Panc1 (cell line): ENCODE results near the gene OR3A1. TPM values are rescaled to one million over a fixed set of nuclear protein-coding genes. Genes with fewer than 3 reads are reported as not detected.
"Not testable (repeated sequence)": the region's sequence is repeated elsewhere in the genome, so short reads cannot be mapped to it uniquely, and the experiment has no call there.

Experiments used
- ATAC-seq: fragments of 200-7000 bp; cut with Tn5 transposase; 2 replicates; pipeline ENCODE4 v1.9.1; 2020; ENCODE audit warnings: mild to moderate bottlenecking, moderate library complexity
- BruUV-seq: library from RNA; stranded (reverse); fragments of 400-500 nt; replicated peaks from 2 replicates; lab custom pipeline; 2021; lab: Mats Ljungman, UMichigan
- CTCF ChIA-PET: fragments of 300-600 bp; sonication (Branson Sonifier 250); formaldehyde crosslinking; loops from one replicate; lab custom pipeline; 2022; ENCODE audit warnings: antibody characterized with exemption; lab: Charles Lee
- POLR2A ChIA-PET: fragments of 300-600 bp; sonication (Branson Sonifier 250); formaldehyde crosslinking; loops from one replicate; lab custom pipeline; 2022; ENCODE audit warnings: antibody characterized with exemption; lab: Charles Lee
- DNase-seq: peaks from one replicate; pipeline ENCODE4 v3.0.0-alpha.2; 2010; ENCODE audit warnings: low read depth, low spot score
- H3K27ac ChIP-seq: 2 replicates; pipeline ENCODE4 v1.5.1; 2011; ENCODE audit warnings: mild to moderate bottlenecking, low read length, inconsistent platforms
- H3K27me3 ChIP-seq: fragments of 200-500 bp; sonication (Bioruptor generic); 2 replicates; pipeline ENCODE4 v1.6.0; 2014; ENCODE audit warnings: low read length, inconsistent platforms; ENCODE audit not compliant: control insufficient read depth, insufficient read depth
- H3K36me3 ChIP-seq: fragments of 200-500 bp; sonication (Bioruptor generic); 2 replicates; pipeline ENCODE4 v1.5.1; 2014; ENCODE audit warnings: inconsistent platforms, mild to moderate bottlenecking, low read length, moderate library complexity; ENCODE audit not compliant: control insufficient read depth, insufficient read depth
- H3K4me1 ChIP-seq: 2 replicates; pipeline ENCODE4 v1.5.1; 2011; ENCODE audit warnings: inconsistent platforms, mild to moderate bottlenecking, low read length, moderate library complexity; ENCODE audit not compliant: control insufficient read depth, insufficient read depth
- H3K4me3 ChIP-seq, 2 experiments: 2 replicates each; pipeline ENCODE4 v1.5.1; 2011 to 2012; ENCODE audit warnings: low read depth in 2 of 2, low read length in 2 of 2, mild to moderate bottlenecking in 2 of 2, inconsistent platforms in 1 of 2, moderate library complexity in 1 of 2
- H3K9me3 ChIP-seq: fragments of 200-500 bp; sonication (Bioruptor generic); 2 replicates; pipeline ENCODE4 v1.5.1; 2014; ENCODE audit warnings: low read depth, mild to moderate bottlenecking, inconsistent platforms, low read length, moderate library complexity; ENCODE audit not compliant: control insufficient read depth, insufficient read depth
- POLR2AphosphoS5 ChIP-seq: IDR thresholded peaks from 2 replicates; pipeline ENCODE4 v1.6.1; 2012; ENCODE audit warnings: mild to moderate bottlenecking, low read depth, low read length, moderate library complexity
- SIN3A ChIP-seq: IDR thresholded peaks from 2 replicates; pipeline ENCODE4 v1.6.1; 2012; ENCODE audit warnings: low read depth, mild to moderate bottlenecking, low read length, moderate library complexity, borderline replicate concordance; ENCODE audit not compliant: insufficient read depth
- TCF7L2 ChIP-seq: IDR thresholded peaks from 2 replicates; pipeline ENCODE4 v1.6.1; 2011; ENCODE audit warnings: mild to moderate bottlenecking, low read depth, low read length, inconsistent platforms
- in situ Hi-C: cut with HindIII; loops from 2 replicates; pipeline ENCODE4 v1.10.0; 2016; ENCODE audit warnings: low sequenced_read_pairs, low pct_unique_long_range_greater_than_20kb
- intact Hi-C: fragments of 100-400 bp; cut with micrococcal nuclease; formaldehyde crosslinking; loops from one replicate; pipeline ENCODE4 v1.10.0; 2022; ENCODE audit not compliant: unreplicated experiment
- total RNA-seq: library from RNA; stranded (reverse); gene quantifications from one replicate; pipeline ENCODE4 v1.2.1, GENCODE V29; 2021; ENCODE audit not compliant: unreplicated experiment
- TF ChIP-seq, protein P1 (sequence below): fragments of 450-650 bp; IDR thresholded peaks from 2 replicates; pipeline ENCODE4 v1.5.1; 2017; ENCODE audit warnings: mild to moderate bottlenecking
- TF ChIP-seq, protein P2 (sequence below), 2 experiments: IDR thresholded peaks; 2 replicates each; pipeline ENCODE4 v1.6.1; 2011 to 2012; ENCODE audit warnings: low read depth in 2 of 2, control low read depth in 1 of 2, low read length in 1 of 2, mild to moderate bottlenecking in 1 of 2, moderate library complexity in 1 of 2; ENCODE audit not compliant: insufficient read depth in 1 of 2

Gene OR3A1
- total RNA-seq, 1 experiment from 2014 or later, result not detected

DNA sequence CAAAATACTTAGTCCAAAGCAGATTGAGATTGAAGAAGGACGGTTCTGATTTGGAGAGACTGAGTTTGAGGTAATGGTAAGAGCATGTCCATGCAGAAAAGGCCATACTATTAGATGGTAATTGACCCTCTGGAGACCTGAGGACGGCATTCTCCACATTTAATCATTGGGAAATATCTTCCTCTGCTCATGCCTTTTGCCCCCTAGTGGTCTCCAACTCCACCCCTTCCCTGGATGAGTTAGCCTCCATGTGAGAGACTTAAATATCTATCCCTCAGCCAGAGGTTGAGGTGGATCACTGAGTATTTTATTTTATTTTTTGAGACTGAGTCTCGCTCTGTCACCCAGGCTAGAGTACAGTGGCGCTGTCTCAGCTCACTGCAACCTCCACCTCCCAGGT is 10.4 kb upstream of the OR3A1 start:
- ChIA-PET CTCF (no interaction called here), POLR2A (no interaction called here)
- TF ChIP-seq, protein P1, sequence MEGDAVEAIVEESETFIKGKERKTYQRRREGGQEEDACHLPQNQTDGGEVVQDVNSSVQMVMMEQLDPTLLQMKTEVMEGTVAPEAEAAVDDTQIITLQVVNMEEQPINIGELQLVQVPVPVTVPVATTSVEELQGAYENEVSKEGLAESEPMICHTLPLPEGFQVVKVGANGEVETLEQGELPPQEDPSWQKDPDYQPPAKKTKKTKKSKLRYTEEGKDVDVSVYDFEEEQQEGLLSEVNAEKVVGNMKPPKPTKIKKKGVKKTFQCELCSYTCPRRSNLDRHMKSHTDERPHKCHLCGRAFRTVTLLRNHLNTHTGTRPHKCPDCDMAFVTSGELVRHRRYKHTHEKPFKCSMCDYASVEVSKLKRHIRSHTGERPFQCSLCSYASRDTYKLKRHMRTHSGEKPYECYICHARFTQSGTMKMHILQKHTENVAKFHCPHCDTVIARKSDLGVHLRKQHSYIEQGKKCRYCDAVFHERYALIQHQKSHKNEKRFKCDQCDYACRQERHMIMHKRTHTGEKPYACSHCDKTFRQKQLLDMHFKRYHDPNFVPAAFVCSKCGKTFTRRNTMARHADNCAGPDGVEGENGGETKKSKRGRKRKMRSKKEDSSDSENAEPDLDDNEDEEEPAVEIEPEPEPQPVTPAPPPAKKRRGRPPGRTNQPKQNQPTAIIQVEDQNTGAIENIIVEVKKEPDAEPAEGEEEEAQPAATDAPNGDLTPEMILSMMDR, result no peak
- TF ChIP-seq POLR2AphosphoS5 (no peak), SIN3A (no peak), TCF7L2 (no peak)
- TF ChIP-seq, protein P2, sequence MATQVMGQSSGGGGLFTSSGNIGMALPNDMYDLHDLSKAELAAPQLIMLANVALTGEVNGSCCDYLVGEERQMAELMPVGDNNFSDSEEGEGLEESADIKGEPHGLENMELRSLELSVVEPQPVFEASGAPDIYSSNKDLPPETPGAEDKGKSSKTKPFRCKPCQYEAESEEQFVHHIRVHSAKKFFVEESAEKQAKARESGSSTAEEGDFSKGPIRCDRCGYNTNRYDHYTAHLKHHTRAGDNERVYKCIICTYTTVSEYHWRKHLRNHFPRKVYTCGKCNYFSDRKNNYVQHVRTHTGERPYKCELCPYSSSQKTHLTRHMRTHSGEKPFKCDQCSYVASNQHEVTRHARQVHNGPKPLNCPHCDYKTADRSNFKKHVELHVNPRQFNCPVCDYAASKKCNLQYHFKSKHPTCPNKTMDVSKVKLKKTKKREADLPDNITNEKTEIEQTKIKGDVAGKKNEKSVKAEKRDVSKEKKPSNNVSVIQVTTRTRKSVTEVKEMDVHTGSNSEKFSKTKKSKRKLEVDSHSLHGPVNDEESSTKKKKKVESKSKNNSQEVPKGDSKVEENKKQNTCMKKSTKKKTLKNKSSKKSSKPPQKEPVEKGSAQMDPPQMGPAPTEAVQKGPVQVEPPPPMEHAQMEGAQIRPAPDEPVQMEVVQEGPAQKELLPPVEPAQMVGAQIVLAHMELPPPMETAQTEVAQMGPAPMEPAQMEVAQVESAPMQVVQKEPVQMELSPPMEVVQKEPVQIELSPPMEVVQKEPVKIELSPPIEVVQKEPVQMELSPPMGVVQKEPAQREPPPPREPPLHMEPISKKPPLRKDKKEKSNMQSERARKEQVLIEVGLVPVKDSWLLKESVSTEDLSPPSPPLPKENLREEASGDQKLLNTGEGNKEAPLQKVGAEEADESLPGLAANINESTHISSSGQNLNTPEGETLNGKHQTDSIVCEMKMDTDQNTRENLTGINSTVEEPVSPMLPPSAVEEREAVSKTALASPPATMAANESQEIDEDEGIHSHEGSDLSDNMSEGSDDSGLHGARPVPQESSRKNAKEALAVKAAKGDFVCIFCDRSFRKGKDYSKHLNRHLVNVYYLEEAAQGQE (IDR thresholded peaks at IDR 0.05; ENCODE audit: insufficient read depth in 1 of 2, low read depth in 2 of 2, low read length in 1 of 2), result no peak
- Histone ChIP-seq H3K4me3 (no peak overlapping the region), H3K27ac (no peak overlapping the region), H3K4me1 (no peaks in the 10 kb centered on the region), H3K36me3 (no peaks in the 10 kb centered on the region), H3K27me3 (peaks cover 2% of the 10 kb centered on the region; the same call in 1 of the 2 replicates), H3K9me3 (no peaks in the 10 kb centered on the region)
- intact Hi-C loops (no loop called here), in situ Hi-C loops (no loop called here)
- ATAC-seq (no peak), DNase-seq (no peak)
- BruUV-seq, result no TSS peak

DNA sequence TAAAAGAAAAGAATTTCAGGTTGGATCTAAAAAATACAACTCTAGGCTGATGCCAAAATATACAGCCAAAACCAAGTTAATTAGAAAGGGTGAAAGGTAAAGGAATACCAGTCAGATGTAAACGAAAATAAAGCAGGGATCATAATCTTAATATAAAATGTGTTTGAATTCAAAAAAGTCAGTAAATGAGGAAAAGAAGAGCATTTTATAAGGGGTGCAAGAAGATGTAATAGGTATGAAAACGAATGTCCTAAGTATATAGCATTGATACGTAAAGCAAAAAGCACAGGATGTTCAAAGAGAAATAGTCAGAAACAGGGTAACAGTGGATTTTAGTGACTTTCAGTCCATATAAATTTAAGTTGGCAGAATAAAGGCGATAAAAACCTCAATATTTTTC is 2.5 kb downstream of the OR3A1 start:
- intact Hi-C loops (no loop called here), in situ Hi-C loops (no loop called here)
- H3K27ac ChIP-seq, result no peak overlapping the region
- no peaks in the 10 kb centered on the region for H3K4me1 ChIP-seq
- no peak overlapping the region for H3K4me3 ChIP-seq
- ATAC-seq, result no peak
- H3K36me3 ChIP-seq, result no peaks in the 10 kb centered on the region
- no peaks in the 10 kb centered on the region for H3K9me3 ChIP-seq
- no TSS peak for BruUV-seq
- TF ChIP-seq, protein P2 (IDR thresholded peaks at IDR 0.05; ENCODE audit: insufficient read depth in 1 of 2, low read depth in 2 of 2, low read length in 1 of 2), result no peak
- no peak for TF ChIP-seq TCF7L2
- TF ChIP-seq, protein P1, result no peak
- TF ChIP-seq POLR2AphosphoS5, result no peak
- TF ChIP-seq SIN3A, result no peak
- H3K27me3 ChIP-seq, result peaks cover 5% of the 10 kb centered on the region
- ChIA-PET POLR2A (no interaction called here), CTCF (no interaction called here)
- DNase-seq, result no peak

DNA sequence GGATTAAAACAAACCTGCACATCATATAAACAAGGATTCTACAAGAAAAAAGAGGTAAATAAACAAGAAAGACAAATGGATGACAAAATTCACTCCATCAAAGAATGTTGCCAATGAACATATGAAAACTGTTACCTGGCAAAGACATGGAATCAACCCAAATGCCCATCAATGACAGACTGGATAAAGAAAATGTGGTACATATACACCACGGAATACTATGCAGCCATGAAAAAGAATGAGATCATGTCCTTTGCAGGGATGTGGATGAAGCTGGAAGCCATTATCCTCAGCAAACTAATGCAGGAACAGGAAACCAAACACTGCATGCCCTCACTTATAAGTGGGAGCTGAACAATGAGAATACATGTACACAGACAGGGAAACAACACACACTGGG is 4.6 kb downstream of the OR3A1 start:
- H3K27me3 ChIP-seq, BruUV-seq, H3K36me3 ChIP-seq, intact Hi-C loops, in situ Hi-C loops, H3K4me3 ChIP-seq, H3K4me1 ChIP-seq, CTCF ChIA-PET, DNase-seq, ATAC-seq, POLR2A ChIA-PET, H3K9me3 ChIP-seq, H3K27ac ChIP-seq: not testable (repeated sequence)
